Vagina (tissue), 2 donors: ENCODE data around the gene NCF4. TPM values are rescaled to one million over a fixed set of nuclear protein-coding genes. Genes with fewer than 3 reads are reported as not detected.

Source experiments
- DNase-seq, 2 donors: peaks; one replicate each; pipeline ENCODE4 v3.0.0-alpha.2; 2017; ENCODE audit errors: extremely low spot score in 2 of 2
- H3K27ac ChIP-seq: fragments of 200-600 bp; sonication (generic); one replicate; pipeline ENCODE4 v1.5.1; 2019
- H3K27me3 ChIP-seq: fragments of 200-600 bp; sonication (generic); one replicate; pipeline ENCODE4 v1.5.1; 2019
- H3K36me3 ChIP-seq, 2 donors: fragments of 200-600 bp; sonication (generic); one replicate each; pipeline ENCODE4 v1.5.1; 2017 to 2019
- H3K4me1 ChIP-seq: fragments of 200-600 bp; sonication (generic); one replicate; pipeline ENCODE4 v1.5.1; 2019
- H3K4me3 ChIP-seq, 2 donors: fragments of 200-600 bp; sonication (generic); 1 replicate in 1 of 2; 2 replicates in 1 of 2; pipeline ENCODE4 v1.5.1; 2016 to 2019
- H3K9me3 ChIP-seq: fragments of 200-600 bp; sonication (generic); one replicate; pipeline ENCODE4 v1.5.1; 2019
- CTCF ChIP-seq, 3 experiments: fragments of 450-650 bp in 2 of 3; fragments of 200-600 bp in 1 of 3; sonication (generic) in 1 of 3; IDR thresholded peaks; one replicate each; pipeline ENCODE4 v1.5.1; 2017 to 2019; ENCODE audit warnings: antibody characterized with exemption in 3 of 3, mild to moderate bottlenecking in 2 of 3, moderate library complexity in 2 of 3
- POLR2A ChIP-seq, 2 donors: fragments of 450-650 bp; IDR thresholded peaks; one replicate each; pipeline ENCODE4 v1.6.1; 2017; ENCODE audit warnings: antibody characterized with exemption in 2 of 2, mild to moderate bottlenecking in 2 of 2, moderate library complexity in 2 of 2
- POLR2AphosphoS5 ChIP-seq, 2 donors: sonication (generic); formaldehyde crosslinking; IDR thresholded peaks; one replicate each; pipeline ENCODE4 v1.9.0; 2017; ENCODE audit warnings: antibody characterized with exemption in 2 of 2, mild to moderate bottlenecking in 2 of 2, low read depth in 1 of 2; ENCODE audit not compliant: insufficient read depth in 1 of 2
- intact Hi-C: fragments of 100-400 bp; cut with DNase I; formaldehyde crosslinking; loops from one replicate; pipeline ENCODE4 v1.15.1; 2023
- total RNA-seq: library from RNA; depleted of rRNA; stranded (reverse); fragments of >200 nt; gene quantifications from one replicate; pipeline ENCODE4 v1.2.3, GENCODE V29; 2016

The NCF4 gene
- total RNA-seq, 1 donor from 2014 or later = 37.6 TPM

- no peaks in the 10 kb centered on the region for H3K27me3 ChIP-seq
- no peaks in the 10 kb centered on the region for H3K4me1 ChIP-seq
- H3K4me3 ChIP-seq = no peak overlapping the region
- TF ChIP-seq POLR2A (IDR thresholded peaks at IDR 0.05) = no peak
- no peak for TF ChIP-seq CTCF (IDR thresholded peaks at IDR 0.05)
- TF ChIP-seq POLR2AphosphoS5 (IDR thresholded peaks at IDR 0.05; ENCODE audit: insufficient read depth in 1 of 2, low read depth in 1 of 2) = no peak
- H3K9me3 ChIP-seq = no peaks in the 10 kb centered on the region
- no peaks in the 10 kb centered on the region for H3K36me3 ChIP-seq
- no peak overlapping the region for H3K27ac ChIP-seq
- DNase-seq = no peak
- intact Hi-C loops = no loop called here
Measured at GRCh38 chr22:36912694-36913426, 52.1 kb downstream of the NCF4 start.

GRCh38 chr22:36913427-36914389 lies 52.9 kb downstream of the NCF4 start, which contains the start of gene CSF2RB:
Gene CSF2RB, plus strand, starts transcription at chr22:36913628. Its CDS starts 8,580 bp downstream, at chr22:36922208.
- no peak for TF ChIP-seq POLR2AphosphoS5 (IDR thresholded peaks at IDR 0.05; ENCODE audit: insufficient read depth in 1 of 2, low read depth in 1 of 2)
- no peak for TF ChIP-seq CTCF (IDR thresholded peaks at IDR 0.05)
- no peak for TF ChIP-seq POLR2A (IDR thresholded peaks at IDR 0.05)
- intact Hi-C loops = no loop called here
- peak within 1 kb of the TSS in 1 of 2 donors; percentile 25 for H3K4me3 ChIP-seq
- H3K36me3 ChIP-seq = no peaks in the 10 kb centered on the region
- no peak within 1 kb of the TSS for H3K27ac ChIP-seq
- no peak for DNase-seq
- H3K27me3 ChIP-seq = no peaks in the 10 kb centered on the region
- H3K9me3 ChIP-seq = no peaks in the 10 kb centered on the region
- no peaks in the 10 kb centered on the region for H3K4me1 ChIP-seq

GRCh38 chr22:36914390-36914752 lies 53.6 kb downstream of the NCF4 start:
- intact Hi-C loops = no loop called here
- TF ChIP-seq CTCF (IDR thresholded peaks at IDR 0.05) (no peak), POLR2AphosphoS5 (IDR thresholded peaks at IDR 0.05; ENCODE audit: insufficient read depth in 1 of 2, low read depth in 1 of 2) (no peak), POLR2A (IDR thresholded peaks at IDR 0.05) (no peak)
- Histone ChIP-seq H3K36me3 (no peaks in the 10 kb centered on the region), H3K4me3 (peak overlapping the region in 1 of 2 donors; percentile 25), H3K4me1 (no peaks in the 10 kb centered on the region), H3K9me3 (no peaks in the 10 kb centered on the region), H3K27me3 (no peaks in the 10 kb centered on the region), H3K27ac (no peak overlapping the region)
- DNase-seq = no peak

- no peaks in the 10 kb centered on the region for H3K36me3 ChIP-seq
- H3K27me3 ChIP-seq = no peaks in the 10 kb centered on the region
- no peak overlapping the region for H3K4me3 ChIP-seq
- TF ChIP-seq POLR2AphosphoS5 (IDR thresholded peaks at IDR 0.05; ENCODE audit: insufficient read depth in 1 of 2, low read depth in 1 of 2) = no peak
- no peak for TF ChIP-seq POLR2A (IDR thresholded peaks at IDR 0.05)
- no peak for TF ChIP-seq CTCF (IDR thresholded peaks at IDR 0.05)
- no peak for DNase-seq
- no peaks in the 10 kb centered on the region for H3K4me1 ChIP-seq
- H3K27ac ChIP-seq = no peak overlapping the region
- intact Hi-C loops = no loop called here
- H3K9me3 ChIP-seq = no peaks in the 10 kb centered on the region
Measured at GRCh38 chr22:36916034-36916433, 55.2 kb downstream of the NCF4 start.
